ENCODE results near the gene SMIM13. TPM values are rescaled to one million over a fixed set of nuclear protein-coding genes. Genes with fewer than 3 reads are reported as not detected.
A peak's percentile ranks its signal among the peaks of the same experiment; 100 is the strongest.

Gene SMIM13
- total RNA-seq, 2 experiments from 2014 or later = 9.1 to 11.5 TPM

- CTCF ChIA-PET = interaction anchor here (1.1 to 1.9 kb wide), 4 partner anchors 9 to 339 kb away, joined by 3 to 9 read pairs (median 5); no protein-coding TSS in a partner anchor
- no peak overlapping the region for H3K4me3 Mint-ChIP-seq
- H3K9me3 Mint-ChIP-seq (ENCODE audit: low read depth) = no peaks in the 10 kb centered on the region
- ATAC-seq = no peak
- H3K27ac Mint-ChIP-seq = no peak overlapping the region
- DNase-seq = no peak
- H3K27me3 Mint-ChIP-seq = peaks cover 16% of the 10 kb centered on the region
- H3K4me1 Mint-ChIP-seq = peaks cover 10% of the 10 kb centered on the region
- H3K36me3 Mint-ChIP-seq = peaks cover 7% of the 10 kb centered on the region
These were observed 62.0 kb downstream of the SMIM13 start for GRCh38 chr6:11155589-11155988.

- ATAC-seq (no peak), DNase-seq (no peak)
- Mint-ChIP-seq H3K9me3 (ENCODE audit: low read depth) (no peaks in the 10 kb centered on the region), H3K27ac (no peak overlapping the region), H3K4me1 (peaks cover 21% of the 10 kb centered on the region), H3K4me3 (no peak overlapping the region), H3K36me3 (peaks cover 11% of the 10 kb centered on the region), H3K27me3 (peaks cover 6% of the 10 kb centered on the region)
- CTCF ChIA-PET = no interaction called here
These were observed 66.6 kb downstream of the SMIM13 start for GRCh38 chr6:11160199-11160598.

- Mint-ChIP-seq H3K9me3 (ENCODE audit: low read depth) (no peaks in the 10 kb centered on the region), H3K36me3 (peaks cover 11% of the 10 kb centered on the region), H3K4me3 (no peak overlapping the region), H3K4me1 (peaks cover 29% of the 10 kb centered on the region), H3K27ac (no peak overlapping the region), H3K27me3 (peaks cover under 1% of the 10 kb centered on the region)
- no peak for ATAC-seq
- CTCF ChIA-PET = no interaction called here
- no peak for DNase-seq
These were observed 67.7 kb downstream of the SMIM13 start for GRCh38 chr6:11161031-11161956.

- CTCF ChIA-PET = interaction anchor here (1.3 to 1.5 kb wide), 2 partner anchors 10 to 334 kb away, joined by 4 to 5 read pairs; no protein-coding TSS in a partner anchor
- DNase-seq (no peak), ATAC-seq (no peak)
- Mint-ChIP-seq H3K36me3 (peaks cover 9% of the 10 kb centered on the region), H3K27me3 (no peaks in the 10 kb centered on the region), H3K27ac (no peak overlapping the region), H3K9me3 (ENCODE audit: low read depth) (no peaks in the 10 kb centered on the region), H3K4me3 (no peak overlapping the region), H3K4me1 (peaks cover 29% of the 10 kb centered on the region)
These were observed 68.6 kb downstream of the SMIM13 start for GRCh38 chr6:11162262-11162661.

- DNase-seq (peak; percentile 80), ATAC-seq (peak; percentile 84)
- peak overlapping the region; percentile 78 for H3K27ac Mint-ChIP-seq
- peaks cover 7% of the 10 kb centered on the region for H3K36me3 Mint-ChIP-seq
- H3K9me3 Mint-ChIP-seq (ENCODE audit: low read depth) = no peaks in the 10 kb centered on the region
- no peak overlapping the region for H3K4me3 Mint-ChIP-seq
- H3K4me1 Mint-ChIP-seq = peaks cover 29% of the 10 kb centered on the region
- CTCF ChIA-PET = interaction anchor here (1.5 to 1.6 kb wide), 2 partner anchors 9 to 70 kb away, joined by 3 to 4 read pairs; partner anchors contain the start of gene SMIM13
- H3K27me3 Mint-ChIP-seq = no peaks in the 10 kb centered on the region
These were observed 70.3 kb downstream of the SMIM13 start for GRCh38 chr6:11163932-11164331.

GRCh38 chr6:11164717-11165646 is 71.3 kb downstream of the SMIM13 start:
- no peaks in the 10 kb centered on the region for H3K9me3 Mint-ChIP-seq (ENCODE audit: low read depth)
- peak overlapping the region; percentile 78 for H3K27ac Mint-ChIP-seq
- ATAC-seq = peak; percentile 61
- peaks cover 7% of the 10 kb centered on the region for H3K36me3 Mint-ChIP-seq
- CTCF ChIA-PET = interaction anchor here (1.5 to 1.6 kb wide), 2 partner anchors 10 to 71 kb away, joined by 3 to 4 read pairs; partner anchors contain the start of gene SMIM13
- H3K4me3 Mint-ChIP-seq = no peak overlapping the region
- peak; percentile 60 for DNase-seq
- no peaks in the 10 kb centered on the region for H3K27me3 Mint-ChIP-seq
- H3K4me1 Mint-ChIP-seq = peaks cover 29% of the 10 kb centered on the region

GRCh38 chr6:11166948-11167347 is 73.3 kb downstream of the SMIM13 start:
- Mint-ChIP-seq H3K4me1 (peaks cover 33% of the 10 kb centered on the region), H3K36me3 (peaks cover 7% of the 10 kb centered on the region), H3K4me3 (no peak overlapping the region), H3K27ac (no peak overlapping the region), H3K27me3 (no peaks in the 10 kb centered on the region), H3K9me3 (ENCODE audit: low read depth) (no peaks in the 10 kb centered on the region)
- ATAC-seq (no peak), DNase-seq (no peak)
- CTCF ChIA-PET = interaction anchor here (1.1 to 1.8 kb wide), 3 partner anchors 22 to 329 kb away, joined by 4 to 7 read pairs (median 5); no protein-coding TSS in a partner anchor

- H3K27ac Mint-ChIP-seq = no peak overlapping the region
- no peak for DNase-seq
- H3K4me3 Mint-ChIP-seq = no peak overlapping the region
- H3K27me3 Mint-ChIP-seq = no peaks in the 10 kb centered on the region
- peaks cover 40% of the 10 kb centered on the region for H3K4me1 Mint-ChIP-seq
- no peaks in the 10 kb centered on the region for H3K9me3 Mint-ChIP-seq (ENCODE audit: low read depth)
- no peak for ATAC-seq
- CTCF ChIA-PET = interaction anchor here (0.7 to 2.3 kb wide), 3 partner anchors 9 to 25 kb away, joined by 3 to 7 read pairs (median 5); no protein-coding TSS in a partner anchor
- H3K36me3 Mint-ChIP-seq = peaks cover 7% of the 10 kb centered on the region
These were observed 74.5 kb downstream of the SMIM13 start for GRCh38 chr6:11168091-11168635.

GRCh38 chr6:11171952-11172351 is 78.3 kb downstream of the SMIM13 start:
- CTCF ChIA-PET = interaction anchor here (0.7 to 3.9 kb wide), 24 partner anchors 9 to 324 kb away, joined by 3 to 36 read pairs (median 4); partner anchors contain the start of gene NEDD9
- no peak overlapping the region for H3K27ac Mint-ChIP-seq
- H3K36me3 Mint-ChIP-seq = peaks cover 4% of the 10 kb centered on the region
- no peaks in the 10 kb centered on the region for H3K27me3 Mint-ChIP-seq
- H3K4me3 Mint-ChIP-seq = no peak overlapping the region
- DNase-seq (no peak), ATAC-seq (no peak)
- peaks cover 21% of the 10 kb centered on the region for H3K4me1 Mint-ChIP-seq
- no peaks in the 10 kb centered on the region for H3K9me3 Mint-ChIP-seq (ENCODE audit: low read depth)

- Mint-ChIP-seq H3K36me3 (peaks cover 4% of the 10 kb centered on the region), H3K27me3 (no peaks in the 10 kb centered on the region), H3K4me3 (peak overlapping the region; percentile 17), H3K9me3 (ENCODE audit: low read depth) (no peaks in the 10 kb centered on the region), H3K4me1 (peaks cover 25% of the 10 kb centered on the region), H3K27ac (peak overlapping the region; percentile 52)
- ATAC-seq = peak; percentile 87
- CTCF ChIA-PET = interaction anchor here (0.6 to 3.9 kb wide), 24 partner anchors 8 to 357 kb away, joined by 3 to 36 read pairs (median 4); partner anchors contain the start of gene NEDD9
- peak; percentile 81 for DNase-seq
These were observed 79.1 kb downstream of the SMIM13 start for GRCh38 chr6:11172501-11173327.

GRCh38 chr6:11174242-11174611 is 80.6 kb downstream of the SMIM13 start:
- Mint-ChIP-seq H3K4me3 (no peak overlapping the region), H3K9me3 (ENCODE audit: low read depth) (no peaks in the 10 kb centered on the region), H3K36me3 (peaks cover 4% of the 10 kb centered on the region), H3K27me3 (no peaks in the 10 kb centered on the region), H3K4me1 (peaks cover 25% of the 10 kb centered on the region), H3K27ac (no peak overlapping the region)
- CTCF ChIA-PET = interaction anchor here (0.7 to 3.9 kb wide), 7 partner anchors 15 to 322 kb away, joined by 3 to 36 read pairs (median 3); no protein-coding TSS in a partner anchor
- DNase-seq (no peak), ATAC-seq (no peak)

- no peak for ATAC-seq
- CTCF ChIA-PET = interaction anchor here (0.8 to 2.3 kb wide), 4 partner anchors 9 to 319 kb away, joined by 3 to 7 read pairs (median 4); no protein-coding TSS in a partner anchor
- peaks cover 19% of the 10 kb centered on the region for H3K4me1 Mint-ChIP-seq
These were observed 83.6 kb downstream of the SMIM13 start for GRCh38 chr6:11177271-11177670.

More at GRCh38 chr6:11177271-11177670, 83.6 kb downstream of the SMIM13 start:
- no peak for DNase-seq
- H3K36me3 Mint-ChIP-seq = peaks cover 9% of the 10 kb centered on the region
- no peak overlapping the region for H3K27ac Mint-ChIP-seq
- no peaks in the 10 kb centered on the region for H3K27me3 Mint-ChIP-seq
- H3K4me3 Mint-ChIP-seq = no peak overlapping the region
- no peaks in the 10 kb centered on the region for H3K9me3 Mint-ChIP-seq (ENCODE audit: low read depth)

All from activated CD8-positive, alpha-beta memory T cell treated with anti-CD3 and anti-CD28 coated beads, Interleukin-2, amount 10 ng/mL, durations not matched to agents 7 days and 5 days (primary cell).